Stimulated activated CD4-positive, alpha-beta T cell treated with anti-CD3 and anti-CD28 coated beads, Interleukin-1b, Interleukin-23, amount 100 ng/mL, for 1 hour (primary cell): ENCODE measurements around the gene DDX17.

ENCODE experiments used
- DNase-seq, 2 donors: peaks; one replicate each; pipeline ENCODE4 v3.0.0-alpha.2; 2020; ENCODE audit warnings: low read depth in 2 of 2

Gene DDX17

DNA sequence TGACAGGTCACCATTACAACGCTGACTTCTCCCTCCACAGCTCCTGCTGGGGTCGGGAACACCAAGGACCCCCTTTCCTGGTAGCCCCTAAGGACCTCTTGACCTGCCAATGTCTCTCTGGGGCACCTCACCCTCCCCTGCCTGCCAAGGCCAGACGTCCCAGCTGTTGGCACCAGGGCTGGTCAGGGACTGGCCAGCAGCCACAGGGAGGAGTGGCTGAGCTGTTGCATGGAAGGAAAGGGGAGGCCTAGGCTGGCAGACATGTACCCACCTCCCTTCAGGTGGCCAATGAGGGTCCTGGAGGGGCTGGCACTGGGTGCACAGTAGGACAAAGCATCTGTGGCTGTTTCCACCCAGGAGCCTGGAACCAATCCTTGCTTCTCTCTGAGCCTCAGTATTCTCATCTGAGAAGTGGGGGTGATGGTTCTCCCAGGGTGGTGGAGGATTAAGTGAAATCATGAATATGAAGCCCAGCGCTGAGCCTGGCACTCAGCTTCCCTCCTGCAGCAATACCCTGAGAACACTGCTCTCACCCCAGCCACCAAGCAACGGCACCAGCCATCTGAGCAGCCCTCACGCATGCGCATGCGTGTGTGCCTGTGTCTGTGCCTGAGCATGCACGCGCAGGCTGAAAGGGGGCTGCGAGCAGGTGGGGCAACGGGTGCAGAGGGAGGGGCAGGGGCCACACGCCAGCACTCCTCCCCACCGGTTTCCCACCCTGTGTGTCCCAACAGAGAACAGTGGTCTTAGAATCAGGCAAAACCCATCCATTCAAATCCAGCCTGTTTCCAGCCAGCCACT is 57.0 kb downstream of the DDX17 start:
- DNase-seq, result no peak

DNA sequence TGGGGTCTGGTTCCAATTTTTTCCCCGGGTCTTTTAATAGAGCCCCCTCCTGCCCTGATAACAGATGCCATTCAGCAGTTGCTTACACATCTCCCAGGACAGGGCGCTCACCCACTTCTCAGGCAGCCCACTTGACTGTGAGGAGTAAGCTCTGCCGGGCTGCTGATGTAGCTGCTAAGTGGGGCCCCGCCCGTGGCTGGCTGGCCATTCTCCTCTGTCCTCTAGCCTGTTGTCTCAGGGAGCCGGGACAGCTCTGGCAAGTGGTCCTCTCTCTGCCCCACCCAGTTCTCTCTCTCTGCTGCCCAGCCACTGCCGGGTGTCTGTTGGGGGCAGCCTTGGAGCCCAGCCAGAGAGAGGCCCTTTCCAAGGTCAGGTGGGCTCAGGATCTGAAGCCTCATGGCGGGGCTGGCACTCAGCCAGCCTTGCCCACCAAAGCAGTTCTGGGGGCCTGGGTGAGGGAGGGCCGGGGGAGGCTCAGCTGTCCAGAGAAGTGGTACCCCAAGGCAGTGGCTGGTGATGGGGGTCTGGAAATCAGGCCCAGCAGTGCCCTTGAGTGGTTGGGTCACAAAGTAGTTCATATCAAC is 60.0 kb downstream of the DDX17 start:
- DNase-seq, result no peak

DNA sequence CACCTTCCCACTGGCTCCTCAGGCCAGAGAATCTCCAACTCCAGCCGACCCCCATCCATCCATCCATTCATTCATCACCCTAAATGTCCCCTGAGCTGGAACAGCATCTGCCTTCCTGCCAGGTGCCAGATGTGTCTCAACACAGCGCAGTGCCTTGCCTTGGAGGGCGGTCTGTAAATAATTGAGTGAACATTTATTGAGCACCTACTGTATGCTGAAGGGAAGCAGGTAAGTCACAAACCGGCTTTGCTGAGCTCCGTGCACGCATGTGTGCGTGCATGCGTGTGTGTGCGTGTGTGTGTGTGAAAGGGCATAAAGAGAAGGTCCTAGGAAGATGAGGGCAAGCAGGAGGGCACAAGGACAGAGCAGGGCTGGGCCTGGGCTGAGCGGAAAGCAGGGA is 61.3 kb downstream of the DDX17 start:
- no peak for DNase-seq

DNA sequence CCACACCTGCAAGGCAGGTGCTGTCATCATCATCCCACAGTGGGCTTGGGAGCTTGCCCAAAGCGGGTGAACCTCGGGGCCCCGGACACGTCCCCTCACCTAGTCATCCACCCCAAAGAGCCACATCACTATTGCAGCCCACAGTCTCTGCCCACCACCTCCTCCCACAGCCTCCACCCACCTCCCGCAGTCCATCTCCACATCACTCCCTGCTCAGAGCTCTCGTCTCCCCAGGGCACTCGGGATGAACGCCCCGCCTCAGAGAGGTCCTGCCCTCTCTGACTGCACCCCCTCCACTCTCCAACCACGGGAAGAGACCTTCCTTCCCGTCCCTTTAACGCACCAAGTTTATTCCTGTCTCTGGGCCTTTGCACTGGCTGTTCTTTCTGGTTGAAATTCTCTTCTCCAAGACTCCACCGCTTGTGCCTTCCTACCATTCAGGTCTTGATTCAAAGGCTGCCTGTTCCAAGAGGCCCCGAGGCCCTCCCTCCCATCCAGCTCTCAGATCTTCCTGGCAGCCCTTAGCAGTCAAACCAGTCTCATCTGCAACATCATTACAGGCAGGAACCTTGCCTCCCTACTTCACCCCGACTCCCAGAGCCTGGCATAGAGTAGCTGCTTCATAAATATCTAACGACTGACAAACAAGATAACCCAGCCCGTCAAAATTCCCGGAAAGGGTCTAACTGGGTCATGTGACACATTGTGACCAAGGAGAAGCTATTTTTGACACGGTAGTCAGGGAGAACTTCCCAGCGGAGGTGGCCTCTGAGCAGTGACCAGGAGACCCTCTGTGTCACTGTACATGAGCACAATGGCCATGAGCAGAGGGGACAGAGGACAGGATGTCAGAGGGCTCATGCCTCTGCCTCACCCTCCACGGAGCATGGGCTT is 62.2 kb downstream of the DDX17 start:
- no peak for DNase-seq

DNA sequence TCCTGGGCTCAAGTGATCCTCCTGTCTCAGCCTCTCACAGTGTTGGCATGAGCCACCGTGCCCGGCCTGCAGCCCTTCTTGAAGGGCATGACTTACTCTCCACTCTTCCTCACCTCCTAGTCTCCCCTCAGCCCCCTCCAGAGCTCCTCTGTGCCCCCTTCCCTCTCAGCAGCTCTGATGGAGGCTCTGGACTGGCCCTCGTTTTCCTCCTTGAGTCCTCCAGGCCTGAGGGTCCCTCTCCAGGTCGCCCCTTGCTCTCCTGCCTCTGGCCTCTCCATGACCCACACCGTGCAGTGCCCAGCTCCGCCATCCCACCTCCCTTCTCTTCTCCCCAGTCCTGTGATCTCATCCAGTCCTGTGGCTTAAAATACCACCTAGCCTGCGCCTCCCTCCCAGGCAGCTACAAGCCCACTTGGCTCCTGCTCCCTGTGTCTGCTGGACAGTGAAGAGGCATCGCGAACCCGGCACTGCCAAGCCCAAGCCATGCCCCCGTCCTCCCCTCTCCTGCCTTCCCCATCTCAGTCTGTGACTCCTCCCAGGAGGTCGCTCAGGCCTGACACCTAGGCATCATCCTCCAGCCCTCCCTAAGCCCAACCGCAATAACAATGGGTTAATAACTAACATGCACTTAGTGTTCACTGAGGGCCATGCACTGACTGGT is 63.0 kb downstream of the DDX17 start:
- DNase-seq, result no peak

DNA sequence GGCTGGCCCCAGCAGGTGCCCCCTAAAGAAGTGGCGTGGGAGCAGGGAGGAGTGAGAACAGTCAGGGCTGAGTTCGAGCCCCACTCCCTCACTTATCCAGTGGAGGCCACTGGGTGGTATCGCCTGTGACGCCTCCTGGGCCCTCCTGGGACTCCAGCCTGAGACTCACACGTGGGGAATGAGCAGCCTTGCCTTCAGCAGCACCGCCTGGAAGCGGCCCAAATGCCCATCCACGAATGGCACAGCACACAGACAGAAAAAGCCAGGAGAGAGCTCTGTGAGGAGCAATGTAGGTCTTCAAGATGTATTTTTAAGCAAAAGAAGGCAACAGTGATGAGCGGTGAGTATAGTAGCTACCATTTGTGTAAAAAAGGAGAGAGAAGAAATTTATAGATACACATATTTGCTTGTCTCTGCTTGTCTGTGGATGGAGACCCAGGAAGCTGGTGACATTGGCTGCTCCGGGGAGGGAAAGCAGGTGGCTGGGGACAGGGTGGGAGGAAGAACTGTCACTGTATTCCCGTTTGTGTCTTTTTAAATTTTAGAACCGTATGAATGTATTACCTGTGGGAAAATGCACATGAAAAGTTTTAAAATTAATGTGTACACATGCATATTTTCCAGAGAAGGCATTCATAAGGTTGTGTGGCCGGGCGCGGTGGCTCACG is 64.4 kb downstream of the DDX17 start:
- DNase-seq, result no peak

DNA sequence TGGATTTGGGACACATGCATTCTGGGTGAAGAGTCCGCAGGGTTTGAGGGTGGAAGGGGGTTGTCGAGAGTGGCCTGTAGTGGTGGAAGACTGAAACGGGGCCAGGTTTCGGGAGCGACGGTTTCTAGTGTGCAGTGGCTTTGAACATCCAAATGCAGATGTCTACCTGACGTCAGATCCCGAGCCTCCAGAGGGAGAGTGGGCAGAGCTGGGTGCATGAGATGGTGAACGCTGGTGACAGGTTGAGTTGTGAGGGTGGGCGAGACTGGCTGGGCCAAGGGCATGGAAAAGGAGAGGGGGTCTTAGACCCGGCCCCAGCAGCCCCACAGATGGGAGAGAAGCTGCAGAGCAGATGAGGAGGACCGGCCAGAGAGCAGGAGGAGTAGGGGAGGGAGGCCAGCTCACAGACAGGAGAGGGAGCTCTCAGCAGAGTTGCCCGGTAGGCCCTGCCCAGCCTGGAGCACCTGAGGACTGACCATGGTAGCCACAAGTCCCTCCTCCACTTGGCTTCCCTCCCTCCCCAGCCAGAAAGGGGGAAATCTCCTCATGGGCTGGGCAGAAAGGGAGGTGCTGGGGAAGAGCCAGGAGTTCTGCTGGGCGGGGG is 65.3 kb downstream of the DDX17 start:
- DNase-seq, result no peak

DNA sequence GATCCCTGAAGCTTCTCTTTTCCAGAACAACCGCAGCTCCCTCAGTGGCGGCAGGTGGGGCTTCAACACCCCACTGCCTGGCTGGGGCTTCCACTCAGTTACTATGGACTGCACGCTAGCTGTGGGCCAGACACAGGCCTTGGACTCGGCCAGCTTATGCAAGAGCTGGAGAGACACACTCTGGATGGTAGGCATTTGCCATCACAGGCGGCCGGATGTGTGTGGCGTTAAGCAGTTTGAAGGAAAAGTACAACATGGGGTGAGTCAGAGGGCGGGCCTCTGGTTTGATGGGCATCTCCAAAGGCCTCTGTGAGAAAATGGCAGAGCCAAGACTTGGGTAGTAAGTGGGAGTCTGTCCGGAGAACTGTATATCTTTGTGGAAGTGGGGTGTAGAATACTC is 68.7 kb downstream of the DDX17 start:
- no peak for DNase-seq

DNA sequence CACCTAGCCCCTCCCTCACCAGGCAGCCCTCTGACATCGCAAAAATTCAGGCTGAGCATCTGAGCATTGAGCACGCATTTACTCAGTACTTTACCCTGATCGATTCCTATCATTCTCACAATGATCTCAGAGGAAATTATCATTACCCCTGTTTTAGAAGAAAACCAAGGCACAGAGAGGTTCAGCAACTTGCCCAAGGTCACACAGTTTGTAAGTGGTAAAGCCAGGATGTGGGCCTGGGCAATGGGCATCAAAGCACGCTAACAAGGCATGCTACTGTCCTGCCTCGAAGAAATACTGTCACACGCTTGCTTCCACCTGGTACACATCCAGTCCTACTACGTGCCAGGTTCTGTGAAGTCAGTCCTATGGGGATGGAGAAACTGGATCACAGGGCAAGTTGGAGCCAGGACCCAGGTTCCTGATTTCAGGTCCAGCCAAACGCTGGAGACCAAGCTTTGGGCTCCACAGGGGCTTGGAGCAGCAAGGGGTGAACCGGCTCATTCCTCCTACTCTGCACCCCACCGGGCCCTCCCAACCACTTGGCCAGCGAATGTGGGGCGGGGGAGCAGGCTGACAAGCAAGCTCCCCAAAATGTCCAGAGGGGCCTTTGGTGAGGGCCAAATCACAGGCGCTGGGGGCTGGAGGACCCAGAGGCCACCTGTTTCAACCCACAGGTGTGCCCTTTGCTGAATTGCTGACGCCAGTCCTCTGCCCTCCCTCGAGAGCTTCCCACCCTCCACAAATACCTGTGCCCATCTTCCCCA is 69.3 kb downstream of the DDX17 start:
- no peak for DNase-seq

DNA sequence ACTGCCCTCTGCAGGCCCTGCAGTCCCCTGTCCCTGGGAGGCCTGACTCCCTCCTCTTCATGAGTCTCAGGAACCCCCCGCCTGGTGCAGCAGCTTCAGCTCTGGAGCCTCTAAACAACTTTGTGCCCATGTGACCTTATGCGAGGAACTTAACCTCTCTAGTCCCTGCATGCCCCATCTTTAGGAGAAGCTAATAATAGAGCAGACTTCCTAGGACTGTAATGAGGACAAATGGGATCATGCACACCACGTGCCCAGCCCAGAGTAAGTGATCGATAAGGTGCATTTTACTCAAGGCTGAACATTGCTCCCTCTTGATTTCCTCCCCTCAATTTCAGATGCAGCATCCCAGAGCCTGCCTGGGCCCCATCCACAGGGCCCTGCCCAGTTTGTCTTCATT is 70.1 kb downstream of the DDX17 start:
- DNase-seq, result no peak

DNA sequence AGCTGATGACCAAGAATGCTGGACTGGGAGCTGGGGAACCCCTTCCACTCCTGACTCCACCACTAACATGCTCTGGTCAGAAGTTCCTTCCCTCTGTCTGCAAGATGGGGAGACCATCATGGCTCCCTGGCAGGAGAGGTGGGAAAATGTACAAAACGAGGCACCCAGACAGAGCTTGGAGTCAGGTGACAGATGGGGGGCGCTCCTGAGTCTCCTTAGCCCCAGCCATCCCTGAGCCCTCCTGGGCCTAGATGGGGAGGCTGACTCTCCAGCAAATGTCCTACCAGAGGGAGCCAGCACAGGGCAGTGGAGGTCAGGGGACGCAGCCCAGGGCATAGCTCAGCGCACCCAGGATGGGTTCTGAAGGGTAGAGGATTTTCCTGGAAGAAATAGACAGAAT is 71.1 kb downstream of the DDX17 start:
- no peak for DNase-seq

DNA sequence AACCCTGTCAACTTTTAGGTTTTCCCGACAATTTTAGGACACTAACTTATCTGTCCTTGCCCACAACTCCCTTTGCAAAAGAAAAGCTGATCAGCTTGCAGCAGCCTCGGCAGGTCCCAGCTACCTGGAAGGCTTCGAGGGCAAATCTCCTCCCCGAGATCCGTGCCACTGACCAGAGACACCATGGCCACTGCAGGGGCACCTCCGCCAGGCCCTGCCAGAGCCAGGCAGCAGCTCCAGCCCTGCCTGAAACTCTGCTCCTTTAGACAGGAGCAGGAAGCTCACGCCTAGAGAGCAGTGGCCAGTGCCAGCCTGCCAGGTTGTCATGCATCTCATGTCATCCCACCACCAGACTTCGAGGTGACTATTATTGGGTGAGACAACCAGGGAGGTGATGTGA is 72.2 kb downstream of the DDX17 start:
- no peak for DNase-seq
